GM10248 (cell line): ENCODE results near the gene CKB.
"Not testable (repeated sequence)": the region's sequence is repeated elsewhere in the genome, so short reads cannot be mapped to it uniquely, and the experiment has no call there.

Experiments used
- CTCF ChIA-PET: fragments of 300-600 bp; sonication (Branson Sonifier 250); formaldehyde crosslinking; extraction: SDS; loops from one replicate; lab custom pipeline; 2021; ENCODE audit warnings: antibody characterized with exemption; lab: Yijun Ruan, JAX
- POLR2A ChIA-PET: fragments of 350-650 bp; sonication (Branson Sonifier 250); formaldehyde crosslinking; extraction: SDS; loops from one replicate; lab custom pipeline; 2020; ENCODE audit warnings: antibody characterized with exemption; lab: Yijun Ruan, JAX
- DNase-seq: peaks from one replicate; pipeline ENCODE4 v3.0.0; 2012; ENCODE audit errors: extremely low spot score
- CTCF ChIP-seq: IDR thresholded peaks from 2 replicates; pipeline ENCODE4 v1.5.1; 2012; ENCODE audit warnings: mild to moderate bottlenecking, low read depth; ENCODE audit errors: extremely low read depth, missing control alignments, control extremely low read depth

CKB gene

DNA sequence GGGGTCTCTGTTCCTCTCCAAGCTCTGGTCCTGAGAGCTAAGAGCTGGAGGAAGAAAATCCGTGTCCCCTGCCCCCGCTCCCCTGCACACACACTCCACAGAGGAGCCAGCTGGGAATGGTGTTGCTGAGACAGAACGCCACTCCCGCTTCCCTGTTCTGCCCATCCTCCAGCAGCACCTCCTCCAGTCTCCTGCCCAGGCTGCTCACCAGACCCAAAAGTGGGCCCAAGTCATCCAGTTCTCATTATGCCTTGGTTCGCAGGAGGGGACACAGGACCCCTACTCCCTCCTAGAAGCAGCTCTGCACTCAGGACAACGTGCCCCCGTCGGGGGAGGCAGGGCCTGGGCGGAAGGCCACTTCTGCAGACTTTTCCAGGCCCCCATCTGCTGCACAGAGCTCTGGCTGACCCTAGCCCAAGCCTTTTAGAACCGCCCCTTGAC, 5.5 kb upstream of the CKB start:
- ChIA-PET CTCF (interaction anchor here (0.8 to 7.2 kb wide), 4 partner anchors 11 to 33 kb away, joined by 3 to 69 read pairs (median 8); no protein-coding TSS in a partner anchor), POLR2A (no interaction called here)
- DNase-seq = no peak
- no peak for TF ChIP-seq CTCF

DNA sequence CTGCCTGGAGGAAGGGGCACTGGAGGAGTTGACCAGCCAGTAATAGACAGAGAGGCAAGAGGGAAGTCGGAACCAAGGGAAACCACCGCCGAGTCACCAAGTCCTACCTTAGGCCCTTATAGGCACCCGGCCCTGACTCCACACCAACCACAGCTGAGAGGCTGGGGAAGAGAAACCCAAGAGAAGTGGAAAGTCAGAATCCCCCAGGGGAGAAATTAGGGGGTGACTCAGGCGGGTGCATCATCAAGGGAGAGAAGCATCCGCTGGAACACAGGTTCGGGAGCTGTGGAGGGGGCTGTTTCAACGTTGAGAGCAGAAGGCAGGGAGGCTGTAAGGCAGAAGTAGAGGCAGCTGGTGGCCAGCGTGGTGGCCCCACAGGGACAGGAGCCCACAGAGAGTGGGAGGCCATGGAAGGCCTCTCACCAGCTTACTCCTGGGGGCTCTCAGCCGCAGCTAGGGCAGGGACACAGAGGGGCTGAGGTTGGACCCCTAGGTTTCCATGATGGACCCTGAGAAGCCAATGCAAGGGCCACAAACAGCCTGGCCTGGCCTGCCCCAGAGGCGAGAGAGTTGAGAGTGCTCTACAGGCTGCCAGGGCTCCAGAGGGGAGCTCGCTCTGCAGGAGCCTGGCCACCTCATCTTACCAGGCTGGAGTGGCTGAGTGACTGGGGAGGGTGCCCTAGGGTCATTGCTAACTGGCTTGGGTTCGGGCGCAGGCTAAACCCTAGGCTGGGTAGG, 4.9 kb upstream of the CKB start:
- POLR2A ChIA-PET = no interaction called here
- no peak for TF ChIP-seq CTCF
- DNase-seq = peak; percentile 84
- CTCF ChIA-PET = interaction anchor here (0.8 to 7.2 kb wide), 4 partner anchors 10 to 34 kb away, joined by 3 to 69 read pairs (median 8); no protein-coding TSS in a partner anchor

DNA sequence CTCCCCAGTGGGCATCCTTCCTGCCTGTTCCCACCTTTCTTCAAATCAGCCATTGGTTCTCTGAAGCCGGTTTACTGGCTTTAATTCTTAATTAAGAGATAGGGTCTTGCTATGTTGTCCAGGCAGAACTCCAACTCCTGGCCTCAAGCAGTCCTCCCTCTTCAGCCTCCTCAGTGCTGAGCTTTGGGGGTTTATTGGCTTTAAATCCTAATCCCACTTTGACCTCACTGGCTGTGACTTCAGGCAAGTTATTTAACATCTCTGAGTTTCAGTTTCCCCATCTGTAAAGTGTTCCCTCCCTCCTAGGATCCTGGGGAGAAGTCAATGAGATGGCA, 4.3 kb upstream of the CKB start:
- ChIA-PET CTCF (interaction anchor here (1.7 to 7.2 kb wide), 3 partner anchors 9 to 34 kb away, joined by 7 to 69 read pairs (median 10); no protein-coding TSS in a partner anchor), POLR2A (no interaction called here)
- no peak for DNase-seq
- no peak for TF ChIP-seq CTCF

DNA sequence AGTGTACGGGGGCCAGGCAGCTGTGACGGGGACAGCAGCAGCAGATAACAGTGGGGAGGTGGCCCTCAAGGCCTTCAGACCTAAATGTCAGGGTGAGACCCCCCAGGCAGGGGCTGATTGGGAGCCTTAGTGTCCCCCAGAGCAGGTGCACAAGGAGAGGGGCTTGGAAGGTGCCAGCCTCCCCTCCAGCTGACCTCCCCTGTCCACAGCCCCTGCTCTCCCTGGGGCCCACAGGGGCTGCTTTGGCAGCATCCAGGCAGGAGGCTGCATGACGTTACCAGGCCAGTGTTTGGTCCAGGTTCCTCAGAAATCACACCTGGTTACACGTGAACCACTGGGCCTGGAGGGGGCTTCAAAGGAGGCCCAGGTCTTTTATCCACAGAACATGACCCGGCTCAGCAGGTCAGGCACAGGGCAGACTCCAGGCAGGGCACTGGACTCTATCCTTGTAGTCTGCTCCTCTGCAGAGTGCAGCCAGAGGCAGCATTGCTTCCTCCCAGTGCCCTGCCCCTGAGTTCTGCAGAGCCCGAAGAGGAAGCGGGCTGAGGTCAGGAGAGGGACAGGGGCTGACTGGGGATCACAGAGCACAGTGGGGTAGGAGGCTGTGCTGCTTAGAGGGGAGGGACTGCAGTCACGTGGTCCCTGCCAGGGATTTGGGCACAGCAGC, 3.8 kb upstream of the CKB start:
- POLR2A ChIA-PET = no interaction called here
- no peak for DNase-seq

DNA sequence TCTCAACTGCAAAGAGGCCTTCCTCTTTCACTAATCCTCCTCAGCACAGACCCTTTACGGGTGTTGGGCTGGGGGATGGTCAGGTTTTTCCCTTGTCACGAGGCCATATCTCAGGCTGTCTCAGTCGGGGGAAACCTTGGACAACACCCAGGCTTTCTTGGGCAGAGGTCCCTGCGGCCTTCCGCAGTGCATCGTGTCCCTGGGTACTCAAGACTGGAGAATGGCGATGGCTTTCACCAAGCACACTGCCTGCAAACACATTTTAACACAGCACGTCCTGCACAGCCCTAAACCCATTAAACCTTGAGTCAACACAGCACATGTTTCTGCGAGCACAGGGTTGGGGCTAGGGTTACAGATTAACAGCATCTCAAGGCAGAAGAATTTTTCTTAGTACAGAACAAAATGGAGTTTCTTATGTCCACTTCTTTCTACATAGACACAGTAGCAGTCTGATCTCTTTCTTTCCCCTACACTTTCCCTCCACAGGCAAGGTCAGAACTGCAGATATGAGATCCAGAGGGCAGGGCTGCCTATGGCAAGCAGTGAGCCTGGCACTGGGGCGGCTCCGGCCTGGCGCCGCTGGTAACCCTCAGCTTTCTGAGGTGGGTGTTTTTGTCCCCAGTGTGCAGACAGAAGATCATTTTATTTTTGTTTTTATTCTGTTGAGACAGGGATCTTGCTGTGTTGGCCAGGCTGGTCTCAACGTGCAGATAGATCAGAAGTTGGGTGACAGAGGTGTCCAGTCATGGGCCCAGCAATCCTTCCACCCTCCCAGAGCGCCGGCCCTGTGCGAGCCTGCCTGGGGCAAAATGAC, 3.0 kb upstream of the CKB start:
- CTCF ChIA-PET, POLR2A ChIA-PET, DNase-seq: not testable (repeated sequence)

More for the DNA sequence above, 3.8 kb upstream of the CKB start:
- CTCF ChIA-PET = interaction anchor here (2.3 to 7.2 kb wide), 2 partner anchors 9 to 21 kb away, joined by 10 to 69 read pairs; no protein-coding TSS in a partner anchor
- TF ChIP-seq CTCF = no peak

DNA sequence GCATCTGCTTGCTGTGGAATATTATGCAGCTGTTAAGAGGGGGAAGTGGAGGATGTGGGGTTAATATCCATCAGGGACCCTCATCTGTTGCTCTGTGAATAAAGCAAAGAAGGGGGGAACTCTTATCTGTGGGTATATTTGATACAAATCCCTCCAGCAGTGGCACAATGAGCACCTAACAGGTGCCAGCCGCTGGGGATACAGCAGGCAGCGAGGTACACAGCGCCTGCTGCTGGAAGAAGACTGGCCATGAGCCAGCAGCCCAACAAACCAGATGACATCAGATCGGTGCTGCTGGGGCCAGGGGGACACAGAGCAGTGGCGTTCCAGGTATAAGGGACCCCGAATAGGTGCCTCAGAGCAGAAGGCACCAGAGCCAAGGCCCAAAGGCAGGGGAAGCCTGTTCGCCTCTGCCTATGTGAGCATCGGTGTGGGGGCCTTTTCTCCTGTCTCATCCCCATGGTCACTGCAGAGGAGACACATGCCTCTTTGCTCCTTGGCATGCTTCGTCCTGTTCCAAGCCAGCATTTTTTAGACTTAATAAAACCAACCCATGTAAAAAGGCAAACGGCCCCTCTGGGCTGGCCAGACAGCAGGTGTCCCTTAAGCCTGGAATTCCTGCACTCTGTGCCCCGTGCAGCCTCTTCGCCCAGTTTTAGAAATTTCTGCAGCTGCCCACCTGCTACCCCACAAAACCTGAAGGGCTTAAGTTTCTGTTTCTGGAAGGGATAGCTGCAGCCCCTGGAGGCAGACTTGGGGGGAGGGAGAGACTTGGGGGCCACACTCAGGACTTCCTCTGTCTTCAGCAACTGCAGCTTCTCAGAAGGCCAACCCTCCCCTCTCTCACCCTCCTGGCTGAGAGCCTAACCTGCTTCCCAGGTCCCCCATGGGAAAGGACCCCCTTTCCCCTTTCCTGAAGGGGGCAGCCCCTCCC, 1.6 kb upstream of the CKB start:
- no peak for TF ChIP-seq CTCF
- POLR2A ChIA-PET = no interaction called here
- DNase-seq = no peak
- CTCF ChIA-PET = interaction anchor here (1.1 kb wide), 1 partner anchor 23 kb away, joined by 3 read pairs; no protein-coding TSS in a partner anchor
